Panc1 (cell line): ENCODE measurements around the gene ZNF544. TPM values are rescaled to one million over a fixed set of nuclear protein-coding genes. Genes with fewer than 3 reads are reported as not detected.

Experiments
- ATAC-seq: fragments of 200-7000 bp; cut with Tn5 transposase; 2 replicates; pipeline ENCODE4 v1.9.1; 2020; ENCODE audit warnings: mild to moderate bottlenecking, moderate library complexity
- Bru-seq: library from RNA; stranded (reverse); fragments of 400-500 nt; gene quantifications from one replicate; lab custom pipeline; 2021; lab: Mats Ljungman, UMichigan
- BruChase-seq, 2 experiments: library from RNA; stranded (reverse); fragments of 400-500 nt; gene quantifications; one replicate each; lab custom pipeline; 2021; lab: Mats Ljungman, UMichigan
- BruUV-seq: library from RNA; stranded (reverse); fragments of 400-500 nt; replicated peaks from 2 replicates; lab custom pipeline; 2021; lab: Mats Ljungman, UMichigan
- CTCF ChIA-PET: fragments of 300-600 bp; sonication (Branson Sonifier 250); formaldehyde crosslinking; loops from one replicate; lab custom pipeline; 2022; ENCODE audit warnings: antibody characterized with exemption; lab: Charles Lee
- POLR2A ChIA-PET: fragments of 300-600 bp; sonication (Branson Sonifier 250); formaldehyde crosslinking; loops from one replicate; lab custom pipeline; 2022; ENCODE audit warnings: antibody characterized with exemption; lab: Charles Lee
- DNase-seq: peaks from one replicate; pipeline ENCODE4 v3.0.0-alpha.2; 2010; ENCODE audit warnings: low read depth, low spot score
- H3K27ac ChIP-seq: 2 replicates; pipeline ENCODE4 v1.5.1; 2011; ENCODE audit warnings: mild to moderate bottlenecking, low read length, inconsistent platforms
- H3K27me3 ChIP-seq: fragments of 200-500 bp; sonication (Bioruptor generic); 2 replicates; pipeline ENCODE4 v1.6.0; 2014; ENCODE audit warnings: low read length, inconsistent platforms; ENCODE audit not compliant: control insufficient read depth, insufficient read depth
- H3K36me3 ChIP-seq: fragments of 200-500 bp; sonication (Bioruptor generic); 2 replicates; pipeline ENCODE4 v1.5.1; 2014; ENCODE audit warnings: inconsistent platforms, mild to moderate bottlenecking, low read length, moderate library complexity; ENCODE audit not compliant: control insufficient read depth, insufficient read depth
- H3K4me1 ChIP-seq: 2 replicates; pipeline ENCODE4 v1.5.1; 2011; ENCODE audit warnings: inconsistent platforms, mild to moderate bottlenecking, low read length, moderate library complexity; ENCODE audit not compliant: control insufficient read depth, insufficient read depth
- H3K4me3 ChIP-seq, 2 experiments: 2 replicates each; pipeline ENCODE4 v1.5.1; 2011 to 2012; ENCODE audit warnings: low read depth in 2 of 2, low read length in 2 of 2, mild to moderate bottlenecking in 2 of 2, inconsistent platforms in 1 of 2, moderate library complexity in 1 of 2
- H3K9me3 ChIP-seq: fragments of 200-500 bp; sonication (Bioruptor generic); 2 replicates; pipeline ENCODE4 v1.5.1; 2014; ENCODE audit warnings: low read depth, mild to moderate bottlenecking, inconsistent platforms, low read length, moderate library complexity; ENCODE audit not compliant: control insufficient read depth, insufficient read depth
- CTCF ChIP-seq: fragments of 450-650 bp; IDR thresholded peaks from 2 replicates; pipeline ENCODE4 v1.5.1; 2017; ENCODE audit warnings: mild to moderate bottlenecking
- POLR2AphosphoS5 ChIP-seq: IDR thresholded peaks from 2 replicates; pipeline ENCODE4 v1.6.1; 2012; ENCODE audit warnings: mild to moderate bottlenecking, low read depth, low read length, moderate library complexity
- REST ChIP-seq, 2 experiments: IDR thresholded peaks; 2 replicates each; pipeline ENCODE4 v1.6.1; 2011 to 2012; ENCODE audit warnings: low read depth in 2 of 2, control low read depth in 1 of 2, low read length in 1 of 2, mild to moderate bottlenecking in 1 of 2, moderate library complexity in 1 of 2; ENCODE audit not compliant: insufficient read depth in 1 of 2
- SIN3A ChIP-seq: IDR thresholded peaks from 2 replicates; pipeline ENCODE4 v1.6.1; 2012; ENCODE audit warnings: low read depth, mild to moderate bottlenecking, low read length, moderate library complexity, borderline replicate concordance; ENCODE audit not compliant: insufficient read depth
- TCF7L2 ChIP-seq: IDR thresholded peaks from 2 replicates; pipeline ENCODE4 v1.6.1; 2011; ENCODE audit warnings: mild to moderate bottlenecking, low read depth, low read length, inconsistent platforms
- in situ Hi-C: cut with HindIII; loops from 2 replicates; pipeline ENCODE4 v1.10.0; 2016; ENCODE audit warnings: low sequenced_read_pairs, low pct_unique_long_range_greater_than_20kb
- intact Hi-C: fragments of 100-400 bp; cut with micrococcal nuclease; formaldehyde crosslinking; loops from one replicate; pipeline ENCODE4 v1.10.0; 2022; ENCODE audit not compliant: unreplicated experiment
- long read RNA-seq: library from polyadenylated mRNA; unstranded; transcript quantifications from one replicate; pipeline ENCODE4 v2.0.0, GENCODE V29; 2021; ENCODE audit not compliant: unreplicated experiment
- polyA plus RNA-seq: library from polyadenylated mRNA; unstranded; fragments of >200 nt; gene quantifications from one replicate; pipeline ENCODE4 v1.2.1, GENCODE V29; 2012; ENCODE audit warnings: missing spikeins; ENCODE audit not compliant: insufficient read length
- total RNA-seq: library from RNA; stranded (reverse); gene quantifications from one replicate; pipeline ENCODE4 v1.2.1, GENCODE V29; 2021; ENCODE audit not compliant: unreplicated experiment

ZNF544 gene
- 48.5 TPM for total RNA-seq
- 37.7 TPM for polyA plus RNA-seq
- percentile 88 among the genes with signal in this experiment for Bru-seq, nascent RNA
- percentile 97 among the genes with signal in this experiment for BruChase-seq, experiment 1, labeled RNA remaining after a 2-hour chase
- percentile 95 among the genes with signal in this experiment for BruChase-seq, experiment 2, labeled RNA remaining after a 6-hour chase
- long read RNA-seq, transcript ZNF544-213 (7 exons, 3,587 nt): major isoform, 9 of 35 reads
- long read RNA-seq, partial matches to known transcripts: 5 of 35 reads
- long read RNA-seq, other reads (novel, unspliced or antisense): 17 of 35 reads

GRCh38 chr19:58228585-58229254, at the start of gene ZNF544:
TSS of gene ZNF544 (plus strand) at chr19:58228914. CDS start at chr19:58244024, 15,110 bp downstream.
- ATAC-seq: peak; percentile 97
- Histone ChIP-seq H3K27me3 (no peaks in the 10 kb centered on the region), H3K9me3 (peaks cover 16% of the 10 kb centered on the region; the same call in 1 of the 2 replicates), H3K4me1 (peaks cover 5% of the 10 kb centered on the region; the same call in 1 of the 2 replicates), H3K4me3 (peak within 1 kb of the TSS; percentile 57 to 89), H3K27ac (peak within 1 kb of the TSS; percentile 92), H3K36me3 (0 out of 2 replicates have a peak, but pooled peaks cover 14% of the 10 kb centered on the region)
- in situ Hi-C loops: no loop called here
- no TSS peak for BruUV-seq
- intact Hi-C loops: no loop called here
- ChIA-PET POLR2A (interaction anchor here (0.8 kb wide), 1 partner anchor 46 kb away, joined by 9 read pairs; the partner anchor contains the start of gene ZNF274), CTCF (no interaction called here)
- TF ChIP-seq REST (IDR thresholded peaks at IDR 0.05; ENCODE audit: insufficient read depth in 1 of 2, low read depth in 2 of 2, low read length in 1 of 2): 0 out of 4 replicates have a peak, but pooled peaks of 1 of the 2 experiments have one; percentile 28
- TF ChIP-seq CTCF: no peak
- no peak; the same call in 1 of the 2 replicates for TF ChIP-seq TCF7L2
- TF ChIP-seq SIN3A: peak; percentile 74; the same call in 1 of the 2 replicates
- peak; percentile 97 for TF ChIP-seq POLR2AphosphoS5
- DNase-seq: no peak

- H3K9me3 ChIP-seq: peaks cover 59% of the 10 kb centered on the region
- in situ Hi-C loops (no loop called here), intact Hi-C loops (no loop called here)
- TF ChIP-seq CTCF (peak; percentile 74; the same call in 1 of the 2 replicates), TCF7L2 (no peak)
- H3K27me3 ChIP-seq: no peaks in the 10 kb centered on the region
- DNase-seq: no peak
- ATAC-seq: no peak
- ChIA-PET POLR2A (no interaction called here), CTCF (no interaction called here)
- H3K36me3 ChIP-seq: no peaks in the 10 kb centered on the region
- BruUV-seq: TSS peak; percentile 78
- peak overlapping the region; percentile 55 to 61 for H3K4me3 ChIP-seq
- peak overlapping the region; percentile 57 for H3K27ac ChIP-seq
- no peaks in the 10 kb centered on the region for H3K4me1 ChIP-seq
Measured at GRCh38 chr19:58181902-58182576, 46.7 kb upstream of the ZNF544 start.
